GM13976 (cell line): ENCODE results near the gene NOXA1.

ENCODE experiments used
- DNase-seq: peaks from one replicate; pipeline ENCODE4 v3.0.0; 2012; ENCODE audit warnings: low spot score
- in situ Hi-C: fragments of 300-500 bp; cut with MboI; formaldehyde crosslinking; loops from one replicate; pipeline ENCODE4 v1.12.0; 2022; ENCODE audit warnings: low sequenced_read_pairs, mixed read lengths, inconsistent platforms; ENCODE audit not compliant: unreplicated experiment
- TF ChIP-seq, protein P1 (sequence below): IDR thresholded peaks from 2 replicates; pipeline ENCODE4 v1.5.1; 2012; ENCODE audit warnings: borderline replicate concordance, mild to moderate bottlenecking; ENCODE audit not compliant: insufficient read depth; ENCODE audit errors: extremely low read depth, missing control alignments, control extremely low read depth

Gene NOXA1

DNA sequence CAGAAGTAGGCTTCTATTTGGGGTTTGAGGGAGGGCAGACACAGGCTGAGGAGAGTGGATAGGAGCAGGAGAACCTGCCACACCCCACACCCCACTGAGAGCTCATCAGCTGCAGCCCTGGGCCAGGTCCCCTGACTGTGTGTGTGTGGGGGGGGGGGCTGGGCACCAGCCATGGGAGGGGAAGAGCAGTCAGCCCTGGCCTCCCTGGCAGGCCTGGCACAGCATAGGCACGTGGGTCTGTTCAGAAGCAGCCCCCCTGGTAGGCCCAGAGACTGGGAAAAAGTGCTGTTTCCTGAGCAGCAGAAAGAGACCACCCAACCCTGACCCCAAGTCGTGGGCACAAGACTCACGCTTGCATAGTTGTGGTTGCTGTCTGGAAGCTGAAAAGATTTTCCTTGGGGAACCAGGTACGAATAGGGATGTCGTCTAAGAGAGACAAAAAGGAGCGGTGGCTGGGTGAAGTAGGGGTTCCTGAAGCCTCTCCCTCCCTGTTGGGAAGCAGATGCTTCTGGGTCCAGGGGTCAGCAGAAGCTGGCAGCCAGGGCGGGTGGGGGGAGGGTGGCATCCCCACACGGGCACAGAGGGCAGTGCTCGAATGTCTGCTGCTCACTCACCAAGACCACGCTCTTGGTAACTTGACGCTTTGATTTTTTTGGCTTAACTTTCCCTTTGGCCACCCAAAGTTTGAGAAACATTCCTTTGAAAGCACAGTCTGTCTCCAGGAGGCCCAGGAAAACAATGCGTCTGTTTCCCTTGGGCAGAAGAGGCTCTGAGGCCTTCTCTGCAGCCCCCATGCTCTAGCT is 33.1 kb downstream of the NOXA1 start:
- in situ Hi-C loops, result no loop called here
- TF ChIP-seq, protein P1, sequence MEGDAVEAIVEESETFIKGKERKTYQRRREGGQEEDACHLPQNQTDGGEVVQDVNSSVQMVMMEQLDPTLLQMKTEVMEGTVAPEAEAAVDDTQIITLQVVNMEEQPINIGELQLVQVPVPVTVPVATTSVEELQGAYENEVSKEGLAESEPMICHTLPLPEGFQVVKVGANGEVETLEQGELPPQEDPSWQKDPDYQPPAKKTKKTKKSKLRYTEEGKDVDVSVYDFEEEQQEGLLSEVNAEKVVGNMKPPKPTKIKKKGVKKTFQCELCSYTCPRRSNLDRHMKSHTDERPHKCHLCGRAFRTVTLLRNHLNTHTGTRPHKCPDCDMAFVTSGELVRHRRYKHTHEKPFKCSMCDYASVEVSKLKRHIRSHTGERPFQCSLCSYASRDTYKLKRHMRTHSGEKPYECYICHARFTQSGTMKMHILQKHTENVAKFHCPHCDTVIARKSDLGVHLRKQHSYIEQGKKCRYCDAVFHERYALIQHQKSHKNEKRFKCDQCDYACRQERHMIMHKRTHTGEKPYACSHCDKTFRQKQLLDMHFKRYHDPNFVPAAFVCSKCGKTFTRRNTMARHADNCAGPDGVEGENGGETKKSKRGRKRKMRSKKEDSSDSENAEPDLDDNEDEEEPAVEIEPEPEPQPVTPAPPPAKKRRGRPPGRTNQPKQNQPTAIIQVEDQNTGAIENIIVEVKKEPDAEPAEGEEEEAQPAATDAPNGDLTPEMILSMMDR, result no peak
- no peak for DNase-seq

DNA sequence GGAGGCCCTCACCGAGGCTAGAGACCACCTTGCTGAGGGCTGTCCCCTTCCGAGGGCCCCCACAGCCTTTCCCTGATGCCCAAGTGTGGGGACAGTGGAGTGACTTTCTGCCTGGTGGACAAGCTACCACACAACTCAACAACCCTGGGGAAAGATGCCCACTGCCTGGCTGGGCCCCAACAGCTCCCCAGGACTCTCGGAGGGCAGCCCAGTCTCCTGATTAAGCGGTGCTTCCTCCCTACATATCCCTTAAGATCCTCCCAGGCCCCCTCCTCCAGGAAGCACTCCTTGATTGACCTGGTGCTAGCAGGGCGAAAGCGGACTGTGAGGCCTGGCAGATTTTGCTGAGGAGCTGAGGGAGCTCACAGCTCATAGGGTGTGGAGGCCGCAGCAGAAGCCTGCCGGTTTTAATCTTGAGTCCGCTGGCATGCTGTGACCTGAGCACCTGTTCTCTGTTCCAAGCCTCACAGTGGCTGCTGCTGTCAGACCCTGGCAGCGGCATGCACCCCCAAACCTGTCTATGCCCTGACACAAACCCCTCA is 33.7 kb downstream of the NOXA1 start:
- DNase-seq, result no peak
- in situ Hi-C loops, result no loop called here
- TF ChIP-seq, protein P1, result no peak

GRCh38 chr9:137457406-137458193 is 34.4 kb downstream of the NOXA1 start:
- TF ChIP-seq, protein P1, result no peak
- in situ Hi-C loops, result no loop called here
- no peak for DNase-seq

- DNase-seq, result no peak
- TF ChIP-seq, protein P1, result no peak
- in situ Hi-C loops, result no loop called here
These were observed 35.3 kb downstream of the NOXA1 start for GRCh38 chr9:137458194-137459151.

GRCh38 chr9:137459152-137459600 is 36.0 kb downstream of the NOXA1 start, which contains the start of gene NSMF:
NSMF (minus strand) TSS chr9:137459334; CDS start chr9:137459102, 232 bp downstream.
- TF ChIP-seq, protein P1, result no peak
- DNase-seq, result peak; percentile 100
- in situ Hi-C loops, result no loop called here
